ENCODE results near the gene C15orf39.

GRCh38 chr15:75186044-75186443 is 15.6 kb upstream of the C15orf39 start:
- no peak for TF ChIP-seq POLR2A (IDR thresholded peaks at IDR 0.05)
- TF ChIP-seq CTCF (IDR thresholded peaks at IDR 0.05 in 4 of 5, conservative IDR thresholded peaks at IDR 0.05 in 1 of 5): no peak
